Ovary (tissue), 10 donors: ENCODE results near the gene RAPSN. TPM values are rescaled to one million over a fixed set of nuclear protein-coding genes. Genes with fewer than 3 reads are reported as not detected.

Source experiments
- DNase-seq, 5 donors: peaks; one replicate each; pipeline ENCODE4 v3.0.0-alpha.2; 2019 to 2020
- H3K27ac ChIP-seq, 2 donors: fragments of 200-600 bp; one replicate each; pipeline versions ENCODE4 v1.5.1 to v1.8.0; 2019 to 2022
- H3K27me3 ChIP-seq: fragments of 200-600 bp; one replicate; pipeline ENCODE4 v1.8.0; 2022
- H3K36me3 ChIP-seq: fragments of 200-600 bp; sonication (generic); one replicate; pipeline ENCODE4 v1.5.1; 2019
- H3K4me1 ChIP-seq: one replicate; pipeline ENCODE4 v1.8.1; 2013; ENCODE audit warnings: mild to moderate bottlenecking, moderate library complexity; ENCODE audit not compliant: insufficient read depth
- H3K4me3 ChIP-seq: fragments of 200-600 bp; sonication (generic); one replicate; pipeline ENCODE4 v1.5.1; 2017
- H3K9me3 ChIP-seq, 2 donors: fragments of 200-600 bp in 1 of 2; sonication (generic) in 1 of 2; one replicate each; pipeline versions ENCODE4 v1.5.1 to v1.8.1; 2013 to 2019; ENCODE audit warnings: mild to moderate bottlenecking in 1 of 2, moderate library complexity in 1 of 2
- CTCF ChIP-seq, 3 donors: fragments of 450-650 bp in 2 of 3; fragments of 200-600 bp in 1 of 3; IDR thresholded peaks; one replicate each; pipeline versions ENCODE4 v1.5.1 to v1.8.0; 2016 to 2022; ENCODE audit warnings: antibody characterized with exemption in 3 of 3, mild to moderate bottlenecking in 1 of 3
- EP300 ChIP-seq: sonication (generic); formaldehyde crosslinking; IDR thresholded peaks from one replicate; pipeline ENCODE4 v1.6.1; 2017; ENCODE audit warnings: antibody characterized with exemption
- POLR2A ChIP-seq: fragments of 450-650 bp; IDR thresholded peaks from one replicate; pipeline ENCODE4 v1.6.1; 2017; ENCODE audit warnings: antibody characterized with exemption, mild to moderate bottlenecking, moderate library complexity
- WGBS, 3 donors: extraction: QIAGEN DNeasy Blood & Tissue Kit in 1 of 3; methylation state at CpG; one replicate each; pipeline versions ENCODE4 v1.1.5 to v1.1.7; 2013 to 2017; 5-methylcytosine and 5-hydroxymethylcytosine counted together
- intact Hi-C, 4 donors: fragments of 100-400 bp; cut with DNase I; formaldehyde crosslinking; loops; one replicate each; pipeline versions ENCODE4 v1.11.0 to v1.15.1; 2022 to 2023
- long read RNA-seq, 3 donors: library from polyadenylated mRNA in 2 of 3; unstranded in 2 of 3; transcript quantifications; one replicate each; pipeline ENCODE4 v2.0.0 and lab custom pipeline, GENCODE V29; 2021 to 2026
- polyA plus RNA-seq, 2 donors: library from polyadenylated mRNA; stranded (reverse); fragments of 200-250 nt in 1 of 2; fragments of 350-450 nt in 1 of 2; fragmentation: Illumina TruSeq in 1 of 2; extraction: RNeasy Lipid Tissue Mini Kit (QIAGEN cat#74804) in 1 of 2; gene quantifications; one replicate each; pipeline ENCODE4 v1.2.3, GENCODE V29; 2013 to 2014
- total RNA-seq, 7 donors: library from RNA; depleted of rRNA in 2 of 7; stranded (reverse); fragments of >200 nt in 2 of 7; fragmentation: NEBNext Ultra II Directional in 3 of 7; extraction: Animal tissue kit (Norgen Biotek cat#: 25700) in 3 of 7; gene quantifications; one replicate each; pipeline versions ENCODE4 v1.1.0 to v1.2.4, GENCODE V29; 2016 to 2023
- donor health status: DM: no; HTN: no; CAD: no; lungs with moderate emphysema.
- donor health status: DM: no; HTN: no; CAD: no.
- donor health status: Bipolar disorder and iron deficiency.
- donor health status: DM: yes; HTN: yes; CAD: no.
- donor health status: DM: no; HTN: no; CAD: no.
- donor health status: DM: yes; HTN: yes; CAD: no.

The RAPSN gene
- total RNA-seq = under 1 TPM in 3 of 7 donors, not detected in 4; 0.23 to 0.43 (median 0.32) TPM
- under 1 TPM in 1 of 2 donors, not detected in 1; 0.08 TPM for polyA plus RNA-seq
- long read RNA-seq, donor 1 = 0 reads
- long read RNA-seq, donor 2 = 0 reads
- long read RNA-seq, donor 3 = 0 reads

GRCh38 chr11:47448566-47449427 lies at the start of gene RAPSN:
RAPSN (minus strand) TSS chr11:47449136; CDS start chr11:47448964, 172 bp downstream.
- WGBS, 3 donors = 68 to 84% (median 74%) methylated on average over 30 to 32 of the region's 32 CpGs
- H3K36me3 ChIP-seq = no peaks in the 10 kb centered on the region
- no peak for DNase-seq
- no peak for TF ChIP-seq CTCF (IDR thresholded peaks at IDR 0.05)
- no peak for TF ChIP-seq EP300
- TF ChIP-seq POLR2A = no peak
- no peaks in the 10 kb centered on the region for H3K9me3 ChIP-seq
- H3K27ac ChIP-seq = no peak within 1 kb of the TSS
- no peak within 1 kb of the TSS for H3K4me3 ChIP-seq
- no peaks in the 10 kb centered on the region for H3K4me1 ChIP-seq
- H3K27me3 ChIP-seq = no peaks in the 10 kb centered on the region
- intact Hi-C loops = no loop called here

- no peaks in the 10 kb centered on the region for H3K27me3 ChIP-seq
- no peaks in the 10 kb centered on the region for H3K36me3 ChIP-seq
- DNase-seq = no peak
- H3K9me3 ChIP-seq = no peaks in the 10 kb centered on the region
- intact Hi-C loops = no loop called here
- no peak overlapping the region for H3K27ac ChIP-seq
- WGBS, 3 donors = 96 to 99% (median 98%) methylated on average over 3 of the region's 3 CpGs
- peaks cover 3% of the 10 kb centered on the region for H3K4me1 ChIP-seq
- no peak for TF ChIP-seq POLR2A
- TF ChIP-seq CTCF (IDR thresholded peaks at IDR 0.05) = no peak
- TF ChIP-seq EP300 = no peak
- H3K4me3 ChIP-seq = no peak overlapping the region
These were observed 49.2 kb upstream of the RAPSN start for GRCh38 chr11:47498149-47498548.

- Histone ChIP-seq H3K27me3 (no peaks in the 10 kb centered on the region), H3K36me3 (no peaks in the 10 kb centered on the region), H3K4me3 (no peak overlapping the region), H3K27ac (no peak overlapping the region), H3K4me1 (peaks cover 3% of the 10 kb centered on the region), H3K9me3 (no peaks in the 10 kb centered on the region)
- intact Hi-C loops = no loop called here
- DNase-seq = no peak
- no peak for TF ChIP-seq EP300
- no peak for TF ChIP-seq POLR2A
- TF ChIP-seq CTCF (IDR thresholded peaks at IDR 0.05) = no peak
These were observed 47.9 kb upstream of the RAPSN start for GRCh38 chr11:47496808-47497207.

- no peak for DNase-seq
- H3K4me3 ChIP-seq = no peak overlapping the region
- H3K27ac ChIP-seq = no peak overlapping the region
- intact Hi-C loops = no loop called here
- WGBS, 3 donors = 48 to 72% (median 63%) methylated on average over 1 of the region's 1 CpG
- H3K4me1 ChIP-seq = peaks cover 3% of the 10 kb centered on the region
- no peak for TF ChIP-seq POLR2A
- TF ChIP-seq EP300 = no peak
- no peak for TF ChIP-seq CTCF (IDR thresholded peaks at IDR 0.05)
- H3K36me3 ChIP-seq = no peaks in the 10 kb centered on the region
- no peaks in the 10 kb centered on the region for H3K27me3 ChIP-seq
- no peaks in the 10 kb centered on the region for H3K9me3 ChIP-seq
These were observed 46.9 kb upstream of the RAPSN start for GRCh38 chr11:47495856-47496217.
